CD4-positive, alpha-beta T cell treated with Interleukin-2 at 100 ng/mL for 4 hours (primary cell): ENCODE measurements around the gene POU6F2.
"Not testable (repeated sequence)": the region's sequence is repeated elsewhere in the genome, so short reads cannot be mapped to it uniquely, and the experiment has no call there.

ENCODE experiments used
- DNase-seq: peaks from one replicate; pipeline ENCODE4 v3.0.0-alpha.2; 2020; ENCODE audit warnings: low spot score

POU6F2 gene

DNA sequence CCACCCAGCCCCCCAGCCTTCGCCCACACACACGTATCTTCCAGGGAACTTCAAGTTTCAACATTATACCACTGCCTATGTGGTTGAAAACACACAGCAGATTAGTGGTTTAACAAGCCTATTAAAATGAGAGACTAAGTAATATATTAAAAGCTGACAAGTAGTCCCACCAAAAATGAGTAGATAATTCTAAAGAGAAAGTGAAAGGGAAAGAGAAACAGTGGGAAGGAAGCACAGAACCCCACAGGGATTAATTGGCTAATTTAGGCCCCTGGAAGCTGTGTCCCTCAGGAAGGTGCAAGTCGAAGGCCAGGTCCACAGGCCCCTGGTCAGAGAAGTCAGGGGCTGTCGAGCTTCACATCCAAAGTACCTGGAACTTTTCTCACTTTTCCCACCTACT is 378.0 kb downstream of the POU6F2 start:
- DNase-seq, result no peak

DNA sequence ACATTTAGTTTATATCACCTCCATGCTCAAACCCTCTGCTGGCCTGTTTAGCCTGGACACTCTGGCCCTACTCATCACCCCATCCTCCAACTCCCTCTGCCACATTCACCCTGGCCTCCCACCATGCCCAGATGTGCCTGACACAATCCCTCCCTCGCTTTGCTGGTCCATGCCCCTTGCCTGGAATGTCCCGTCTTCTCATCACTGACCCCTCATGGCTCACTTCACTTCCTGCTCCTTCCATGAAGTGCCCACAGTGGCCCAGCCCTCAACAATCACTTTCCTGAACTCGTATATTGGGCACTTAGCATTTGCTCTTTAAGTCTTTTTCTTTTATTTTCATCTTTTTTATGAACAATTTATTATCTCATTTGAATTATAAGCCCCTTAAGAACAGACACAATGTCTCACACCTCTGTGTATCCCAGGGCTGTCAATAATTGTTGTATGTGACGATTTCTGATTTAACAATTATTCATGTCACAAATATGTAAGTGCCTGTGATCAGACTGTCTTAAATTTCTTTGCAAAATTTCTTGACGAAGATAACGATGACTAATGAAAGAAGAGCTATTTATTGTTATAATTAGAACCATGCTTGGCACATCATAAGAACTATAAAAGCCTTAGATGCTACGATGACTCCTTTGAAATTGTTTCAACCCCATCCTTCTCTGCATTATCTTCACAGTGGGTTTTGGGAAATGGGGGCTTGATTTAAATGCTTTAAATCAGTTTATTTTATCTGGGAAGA is 378.6 kb downstream of the POU6F2 start:
- no peak for DNase-seq

DNA sequence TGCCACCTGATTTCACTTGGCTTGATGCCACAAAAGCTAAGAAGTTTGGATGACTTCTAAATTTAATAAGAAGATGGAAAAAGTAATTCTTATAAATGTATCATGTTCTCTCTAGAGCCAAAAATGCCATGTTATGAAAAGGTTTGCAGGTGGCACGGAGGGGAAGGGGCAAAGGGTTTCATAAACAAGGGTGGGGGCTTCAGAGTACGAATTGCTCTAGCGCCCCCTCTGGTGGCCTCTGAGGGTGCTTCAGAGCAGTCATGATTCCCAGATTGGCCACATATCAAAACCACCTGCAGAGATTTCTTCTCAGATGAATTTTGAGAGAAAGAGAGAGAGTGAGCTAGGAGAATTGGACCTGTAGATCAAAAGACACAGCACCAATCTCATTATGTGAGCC is 379.9 kb downstream of the POU6F2 start:
- DNase-seq, result no peak

DNA sequence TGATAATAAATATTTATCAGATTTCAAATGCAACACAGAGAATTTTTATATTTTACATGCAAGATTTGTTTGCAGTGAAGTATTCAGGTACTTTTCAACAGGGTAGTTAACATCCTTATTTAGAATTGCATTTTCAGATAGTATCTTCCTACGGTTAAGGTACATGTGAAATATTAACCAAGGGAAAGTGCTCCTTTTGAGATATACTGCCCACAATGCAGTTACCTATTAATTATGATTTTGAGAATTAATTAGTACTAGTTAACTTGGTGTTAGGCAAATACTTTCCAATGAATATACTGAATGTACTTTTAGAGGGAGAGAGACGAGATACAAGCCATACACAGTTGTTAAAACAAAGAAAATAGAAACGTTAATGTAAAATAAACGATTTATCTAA is 382.3 kb downstream of the POU6F2 start:
- DNase-seq, result no peak

DNA sequence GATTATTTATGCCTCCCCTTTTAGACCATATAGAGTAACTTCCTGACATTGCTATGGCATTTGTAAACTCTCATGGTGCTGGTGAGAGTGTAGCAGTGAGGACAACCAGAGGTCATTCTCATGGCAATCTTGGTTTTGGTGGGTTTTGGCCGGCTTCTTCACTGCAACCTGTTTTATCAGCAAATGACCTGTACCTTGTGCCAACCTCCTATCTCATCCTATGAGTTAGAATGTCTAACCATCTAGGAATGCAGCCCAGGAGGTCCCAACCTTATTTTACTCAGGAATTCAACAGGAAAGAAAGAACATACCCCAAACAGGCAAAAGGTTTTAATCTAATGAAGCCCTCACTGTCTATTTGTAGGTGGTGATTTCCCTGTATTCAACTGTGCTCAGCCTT is 383.1 kb downstream of the POU6F2 start:
- DNase-seq, result no peak

DNA sequence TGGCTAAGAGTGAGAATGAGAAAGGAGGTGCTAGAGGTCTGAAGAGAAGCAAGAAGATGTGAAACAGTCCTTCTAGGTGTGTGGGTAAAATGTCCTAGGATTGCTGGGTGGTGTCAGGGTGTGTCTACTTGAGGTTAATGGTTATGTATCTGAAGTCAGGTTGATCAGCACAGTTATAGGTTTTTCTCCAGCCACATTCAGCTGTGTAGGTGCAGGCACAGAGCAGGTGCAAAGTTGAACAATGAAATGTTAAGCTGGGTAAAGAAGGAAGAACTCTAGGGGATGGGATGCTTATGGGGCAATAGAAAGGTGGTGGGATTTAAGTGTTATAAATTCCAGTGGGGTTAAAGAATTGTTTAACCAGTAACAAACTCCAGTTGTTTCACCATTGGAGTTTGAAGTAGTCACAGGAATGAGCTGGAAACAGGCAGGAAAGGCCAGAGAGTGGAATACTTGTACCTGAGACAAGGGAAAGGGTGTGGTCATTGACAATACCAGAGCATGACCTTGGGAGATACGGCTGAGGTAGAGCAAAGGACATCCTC is 388.1 kb downstream of the POU6F2 start:
- no peak for DNase-seq

DNA sequence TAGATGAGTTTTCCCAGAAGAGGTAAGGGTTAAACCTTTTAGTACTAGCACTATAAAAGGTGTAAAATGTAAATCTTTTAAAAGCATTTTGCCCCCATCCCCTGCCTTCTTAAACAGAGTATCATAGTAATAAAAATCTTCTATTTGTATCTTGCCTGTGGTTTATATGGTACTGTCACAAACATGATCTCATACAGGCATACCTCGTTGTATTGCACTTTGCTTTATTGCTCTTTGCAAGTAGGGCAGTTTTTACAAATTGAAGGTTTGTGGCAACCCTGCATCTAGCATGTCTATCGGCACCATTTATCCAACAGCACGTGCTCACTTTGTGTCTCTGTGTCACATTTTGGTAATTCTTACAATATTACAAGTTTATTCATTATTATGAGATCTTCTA is 389.7 kb downstream of the POU6F2 start:
- no peak for DNase-seq

DNA sequence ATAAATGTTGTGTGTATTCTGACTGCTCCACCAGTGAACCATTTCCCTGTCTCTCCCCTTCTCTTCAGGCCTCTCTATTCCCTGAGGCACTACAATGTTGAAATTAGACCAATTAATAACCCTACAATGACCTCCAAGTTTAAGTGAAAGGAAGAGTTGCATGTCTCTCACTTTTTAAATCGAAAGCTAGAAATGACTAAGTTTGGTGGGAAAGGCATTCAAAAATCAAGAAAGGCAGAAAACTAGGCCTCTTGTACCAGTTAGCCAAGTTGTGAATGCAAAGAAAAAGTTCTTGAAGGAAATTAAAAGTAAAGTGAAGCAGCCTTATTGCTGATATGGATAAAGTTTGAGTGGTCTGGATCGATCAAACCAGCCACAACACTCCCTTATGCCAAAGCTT is 390.2 kb downstream of the POU6F2 start:
- no peak for DNase-seq

DNA sequence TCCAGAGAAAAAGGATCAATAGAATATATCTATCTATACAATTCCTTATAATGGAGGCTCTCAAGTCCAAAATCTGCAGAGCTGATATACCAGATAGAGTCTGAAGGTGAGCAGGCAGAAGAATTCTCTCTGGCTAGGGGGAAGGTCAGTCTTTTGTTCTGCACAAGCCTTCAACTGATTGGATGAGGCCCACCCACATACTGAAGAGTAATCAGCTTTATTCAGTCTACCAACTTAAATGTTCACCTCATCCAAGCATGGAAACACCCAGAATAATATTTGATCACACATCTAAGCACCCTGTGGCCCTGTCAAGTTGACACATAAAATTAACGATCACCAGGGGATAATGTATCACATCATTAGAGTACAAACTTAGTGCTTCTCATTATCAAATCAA is 394.7 kb downstream of the POU6F2 start:
- DNase-seq, result no peak

DNA sequence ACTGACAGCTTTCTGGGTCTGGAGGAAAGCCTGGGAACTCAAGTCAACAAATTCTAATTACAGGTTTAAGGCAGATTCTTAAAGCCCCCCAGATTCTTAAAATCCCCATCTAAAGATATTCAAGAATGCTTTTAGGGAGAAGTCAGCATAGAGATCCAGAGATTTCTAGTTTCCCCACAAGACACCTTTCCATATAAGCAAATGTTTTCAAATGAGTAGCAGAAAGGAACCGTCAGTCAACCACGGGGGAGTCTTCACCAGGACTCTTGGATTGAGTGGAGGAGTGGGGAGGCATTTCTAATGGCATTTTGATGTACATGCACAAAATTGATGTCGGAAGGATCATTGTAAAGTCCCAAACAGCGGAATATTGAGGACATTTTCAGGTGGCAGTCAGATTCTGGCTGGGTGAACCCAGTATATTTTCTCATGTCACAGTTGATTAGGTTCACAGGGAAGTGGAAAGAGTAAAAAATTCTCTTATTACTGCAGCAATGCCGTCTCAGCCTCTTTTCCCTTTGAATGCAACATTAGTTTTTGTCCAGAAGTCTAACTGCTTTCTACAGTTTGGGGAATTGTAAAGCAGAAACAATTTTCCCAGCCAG is 396.8 kb downstream of the POU6F2 start:
- DNase-seq, result no peak

DNA sequence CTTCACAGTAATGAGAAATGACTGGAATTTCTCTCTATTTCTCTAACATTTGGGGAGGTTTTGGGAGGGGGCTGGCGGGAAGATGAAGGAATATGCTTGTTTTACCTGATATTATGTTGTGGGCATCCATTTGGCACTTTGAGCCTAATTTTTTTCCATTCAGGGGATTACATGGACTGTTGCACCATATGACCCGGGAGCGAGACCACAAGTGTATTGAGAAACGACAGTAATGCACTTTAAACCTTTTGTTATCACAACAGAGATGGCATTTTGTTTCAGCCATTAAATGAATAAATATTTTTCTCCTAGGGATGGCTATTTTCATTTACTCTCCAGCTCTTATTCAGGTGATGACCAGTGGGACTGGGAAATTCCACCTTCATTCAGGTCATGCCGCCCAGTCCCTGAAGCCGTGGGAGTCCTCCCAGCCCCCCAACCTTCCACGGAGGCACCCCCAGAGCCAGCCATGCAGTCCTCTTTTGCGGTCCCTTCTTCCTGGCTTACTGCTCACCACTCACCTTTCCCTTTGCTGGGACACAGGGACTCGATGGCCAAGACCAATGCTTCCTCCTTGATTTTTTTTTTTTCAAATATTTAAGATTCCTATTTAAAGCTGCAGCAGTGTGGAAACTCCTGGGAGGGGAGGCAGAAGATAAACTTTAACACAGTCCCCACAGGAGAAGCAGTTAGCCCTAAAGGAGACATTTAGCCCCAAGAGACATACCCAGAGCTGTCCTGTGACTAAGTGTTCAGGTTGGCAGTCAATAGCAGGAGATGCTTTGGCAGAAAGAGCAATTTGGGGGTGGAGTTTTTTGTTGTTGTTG is 397.6 kb downstream of the POU6F2 start:
- no peak for DNase-seq

DNA sequence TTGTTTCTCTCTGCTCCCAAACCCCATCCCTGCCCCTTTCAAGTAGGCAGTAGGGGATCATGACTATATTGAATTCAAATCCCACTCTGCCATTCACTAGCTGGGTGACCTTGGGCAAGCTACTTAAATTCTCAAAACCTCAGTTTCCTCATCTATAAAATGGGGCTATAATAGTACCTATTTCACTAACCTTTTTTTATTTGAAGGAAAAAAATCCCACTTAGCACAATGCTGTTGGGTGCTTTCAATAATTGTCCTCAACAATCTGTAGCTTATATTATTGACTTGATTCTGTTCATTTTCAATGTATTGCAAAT is 398.1 kb downstream of the POU6F2 start:
- no peak for DNase-seq

DNA sequence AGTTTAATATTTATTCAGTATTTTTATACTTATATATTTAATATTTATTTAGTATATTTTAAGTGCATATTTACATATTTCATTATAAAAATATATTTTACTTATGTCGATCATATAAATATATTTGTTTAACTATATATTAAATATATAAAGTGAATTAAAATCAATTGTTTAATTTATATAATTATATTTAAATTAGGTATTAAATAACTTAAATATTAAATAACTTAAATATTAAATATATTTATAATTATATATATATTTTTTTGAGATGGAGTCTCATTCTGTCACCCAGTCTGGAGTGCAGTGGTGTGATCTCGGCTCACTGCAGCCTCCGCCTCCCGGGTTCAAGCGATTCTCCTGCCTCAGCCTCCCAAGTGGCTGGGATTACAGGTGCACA is 399.2 kb downstream of the POU6F2 start:
- not testable (repeated sequence) for DNase-seq

DNA sequence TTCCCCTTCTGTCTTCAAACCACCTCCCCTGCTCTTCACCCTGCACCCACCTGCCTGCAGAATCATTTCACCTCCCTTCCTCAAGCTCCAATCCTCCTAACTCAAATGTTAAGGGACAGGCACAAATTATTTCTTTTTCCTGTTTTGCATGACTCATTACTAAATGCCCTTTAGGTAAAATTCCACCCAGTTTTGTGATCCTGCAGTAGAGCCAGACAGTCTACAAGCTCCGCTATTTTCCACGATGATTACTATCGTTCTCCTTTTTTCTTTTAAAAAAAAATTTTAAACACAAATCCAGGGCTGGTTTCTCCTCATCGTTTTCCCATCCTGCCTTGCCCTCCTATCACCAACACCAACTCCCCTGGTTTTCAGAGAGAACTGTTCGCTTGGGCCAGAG is 401.7 kb downstream of the POU6F2 start:
- no peak for DNase-seq

DNA sequence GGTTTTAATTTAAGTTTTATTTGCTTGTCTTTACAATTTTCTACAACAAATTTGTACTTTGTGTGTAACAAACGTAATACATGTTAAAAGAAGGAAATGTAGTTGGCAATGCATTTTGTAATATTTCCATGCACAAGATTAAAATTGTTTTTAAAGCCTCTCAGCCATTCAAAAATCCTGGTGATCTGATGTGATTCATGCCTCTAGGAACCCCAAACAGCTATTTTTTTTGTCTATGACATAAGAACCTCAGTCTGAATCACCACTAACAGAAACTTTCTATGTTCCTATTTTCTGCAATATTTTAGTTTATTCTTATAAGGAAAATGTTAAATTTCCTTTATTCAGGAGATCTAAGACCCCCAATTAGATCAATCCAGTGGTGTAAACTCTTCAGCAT is 405.4 kb downstream of the POU6F2 start:
- no peak for DNase-seq

DNA sequence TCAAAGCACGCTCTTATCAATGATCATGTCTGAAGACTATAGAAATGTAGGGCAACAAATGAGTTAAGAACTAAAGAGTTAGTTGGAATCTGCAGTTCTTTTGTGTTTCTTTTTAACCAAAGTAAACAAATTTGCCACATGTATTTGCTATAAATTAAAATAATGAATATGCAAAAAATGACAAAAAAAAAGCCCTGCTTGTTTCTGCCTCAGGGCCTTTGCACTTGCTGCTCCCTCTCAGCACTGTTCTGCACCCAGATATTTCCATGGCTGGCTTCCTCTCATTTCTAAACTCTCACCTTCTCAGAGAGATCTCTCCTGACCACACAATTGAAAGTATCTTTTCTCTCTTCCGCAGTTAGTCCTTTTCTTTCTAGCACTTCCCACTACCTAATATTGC is 406.7 kb downstream of the POU6F2 start:
- DNase-seq, result no peak

DNA sequence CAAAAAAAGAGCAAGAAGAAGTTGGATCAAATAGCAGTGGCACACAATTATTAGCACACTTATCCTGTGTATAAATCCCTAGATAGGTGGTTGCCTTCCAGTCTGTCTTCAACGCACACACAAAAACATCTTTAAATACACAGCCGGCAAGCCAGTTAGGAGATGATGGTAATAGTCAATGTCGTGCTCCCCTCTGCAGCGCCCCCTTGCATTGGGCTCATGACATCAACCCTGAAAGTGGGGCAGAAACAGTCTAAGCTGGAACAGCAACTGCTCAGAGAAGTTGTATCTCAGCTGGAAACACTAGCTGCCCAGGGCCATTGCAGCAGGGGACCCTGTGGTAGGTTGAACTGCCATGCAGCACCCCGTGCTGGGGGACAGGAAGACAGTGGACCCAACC is 409.0 kb downstream of the POU6F2 start:
- no peak for DNase-seq

DNA sequence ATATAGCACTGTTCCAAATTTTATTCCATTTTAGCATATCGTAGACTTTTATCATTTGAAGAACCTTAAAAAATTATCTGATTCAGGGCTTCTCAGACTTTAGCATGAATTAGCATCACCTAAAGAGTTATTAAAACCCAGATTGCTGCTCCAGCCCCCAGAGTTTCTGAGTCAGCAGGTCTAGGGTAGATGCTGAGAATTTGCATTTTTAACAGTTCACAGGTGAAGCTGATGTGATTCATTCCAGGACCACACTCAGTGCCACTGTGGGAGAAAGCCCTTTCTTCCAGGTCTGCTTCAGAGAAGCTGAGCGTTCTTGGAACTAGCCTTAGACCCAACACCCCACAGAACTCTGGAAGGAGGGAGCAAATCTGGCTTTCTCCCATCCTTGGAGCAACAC is 414.4 kb downstream of the POU6F2 start:
- DNase-seq, result no peak

DNA sequence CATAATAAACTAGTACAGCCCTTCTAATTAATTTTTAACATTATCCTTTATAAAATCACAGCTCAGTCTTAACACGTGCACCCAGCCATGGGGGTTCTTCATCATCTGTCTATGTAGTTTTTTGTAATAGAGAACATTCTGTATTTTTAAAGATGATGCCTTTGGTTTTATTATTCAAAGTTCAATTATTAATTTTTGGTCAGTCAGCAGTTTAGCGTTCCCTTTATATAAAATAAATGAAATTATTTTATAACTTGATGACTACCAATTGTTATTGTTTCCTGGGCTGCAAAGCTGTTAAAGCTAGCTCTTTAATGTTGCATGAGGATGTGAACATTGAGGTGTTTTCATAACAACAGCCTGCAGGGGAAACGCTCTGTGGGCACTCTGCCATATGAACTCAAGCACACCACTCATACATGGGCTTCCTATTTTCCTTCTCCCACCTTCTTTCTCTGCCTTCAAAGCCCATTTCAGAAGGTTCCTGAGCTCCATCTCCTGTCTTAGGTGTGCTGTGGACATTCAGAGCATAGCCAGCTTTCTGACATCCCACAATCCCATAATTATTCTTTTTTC is 416.5 kb downstream of the POU6F2 start:
- DNase-seq, result no peak

DNA sequence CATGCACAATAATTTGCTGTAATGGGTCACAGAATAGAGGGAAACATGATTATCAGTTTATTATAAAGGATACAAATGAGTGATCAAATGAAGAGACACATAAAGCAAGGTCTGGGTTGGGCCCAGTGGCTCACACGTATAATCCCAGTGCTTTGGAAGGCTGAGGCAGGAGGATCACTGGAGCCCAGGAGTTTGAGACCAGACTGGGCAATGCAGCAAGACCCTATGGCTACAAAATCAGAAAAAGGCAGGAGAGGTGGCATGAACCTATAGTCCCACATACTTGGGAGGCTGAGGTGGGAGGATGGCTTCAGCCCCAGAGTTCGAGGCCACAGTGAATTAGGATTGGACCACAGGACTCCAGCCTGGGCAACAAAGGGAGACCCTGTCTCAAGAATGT is 421.7 kb downstream of the POU6F2 start:
- DNase-seq, result no peak

DNA sequence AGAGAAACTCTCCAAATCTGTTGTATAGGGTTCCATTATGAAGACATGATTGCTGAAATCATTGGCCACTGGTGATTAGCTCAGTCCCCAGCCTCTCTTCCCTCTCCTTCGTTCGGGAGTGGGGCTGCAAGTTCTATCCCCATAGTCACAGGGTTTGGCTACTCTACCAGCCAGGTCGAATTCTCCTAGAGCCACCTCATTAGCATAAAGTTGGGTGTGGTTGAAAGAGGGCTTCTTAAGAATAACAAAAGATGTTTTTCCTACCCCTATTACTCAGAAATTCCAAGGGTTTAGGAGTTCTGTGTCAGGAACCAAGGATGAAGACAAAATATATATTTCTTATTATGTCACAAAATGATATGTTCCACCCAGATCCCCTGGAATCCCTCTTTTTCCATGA is 422.3 kb downstream of the POU6F2 start:
- no peak for DNase-seq

DNA sequence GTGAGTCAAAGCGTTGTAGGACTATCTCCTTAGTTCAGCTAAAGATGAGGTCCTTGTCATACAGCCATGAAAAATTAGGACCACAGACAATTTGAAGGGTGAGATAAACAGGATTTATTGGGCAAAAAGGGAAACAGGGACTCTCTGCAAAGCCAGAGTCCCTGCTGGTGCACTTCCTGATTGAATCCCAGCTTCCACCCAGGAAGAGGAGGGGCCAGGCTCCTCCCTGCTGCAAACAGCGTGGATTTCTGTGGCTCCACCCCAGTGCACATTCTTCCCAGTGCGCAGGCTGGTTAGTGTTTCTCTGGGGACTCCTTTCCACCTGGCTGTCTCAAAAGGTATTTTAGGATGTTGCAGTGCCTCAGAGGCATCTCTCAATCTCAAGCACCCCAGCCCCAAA is 423.1 kb downstream of the POU6F2 start:
- DNase-seq, result no peak

DNA sequence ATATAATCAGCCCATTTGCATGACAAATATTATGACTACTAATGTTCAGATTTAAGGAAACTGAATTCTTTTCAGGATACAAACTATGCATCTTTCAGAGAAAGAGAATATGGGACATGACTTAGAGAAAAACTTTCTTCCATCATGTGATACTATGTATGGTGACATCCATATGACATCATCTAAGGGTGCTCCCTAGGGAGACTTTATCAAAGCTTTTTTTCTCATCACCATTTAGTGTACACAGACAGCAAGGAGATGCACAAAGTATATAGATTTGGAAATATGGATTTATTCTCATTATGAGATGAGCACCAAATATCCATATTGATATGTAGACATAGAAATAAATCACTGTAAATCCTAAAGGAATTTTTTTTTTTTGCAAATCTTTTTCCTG is 424.3 kb downstream of the POU6F2 start:
- DNase-seq, result no peak
